ENCODE measurements around the gene HIBADH. TPM values are rescaled to one million over a fixed set of nuclear protein-coding genes. Genes with fewer than 3 reads are reported as not detected.
A peak's percentile ranks its signal among the peaks of the same experiment; 100 is the strongest.

Gene HIBADH
- total RNA-seq, 2 experiments from 2014 or later: 21.9 to 22.6 TPM

DNA sequence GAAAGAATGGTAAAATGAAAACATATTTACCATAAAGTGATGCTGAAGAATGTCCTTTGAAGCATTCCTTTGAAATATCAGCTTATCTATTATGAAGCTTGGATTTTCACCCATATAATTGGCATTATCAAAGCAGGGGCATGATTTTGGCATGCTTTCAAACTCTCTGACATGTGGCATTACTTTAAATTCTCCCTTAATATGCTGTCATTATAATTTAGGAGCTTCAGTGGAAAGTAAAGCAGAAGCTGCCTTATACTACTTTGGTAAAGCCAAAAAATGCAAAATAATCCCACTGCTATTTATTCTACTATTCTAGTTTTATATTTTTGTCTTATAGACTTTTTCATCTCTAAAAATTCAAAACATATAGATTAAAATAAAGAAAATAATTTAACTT is 28.0 kb upstream of the HIBADH start:
- DNase-seq: no peak

DNA sequence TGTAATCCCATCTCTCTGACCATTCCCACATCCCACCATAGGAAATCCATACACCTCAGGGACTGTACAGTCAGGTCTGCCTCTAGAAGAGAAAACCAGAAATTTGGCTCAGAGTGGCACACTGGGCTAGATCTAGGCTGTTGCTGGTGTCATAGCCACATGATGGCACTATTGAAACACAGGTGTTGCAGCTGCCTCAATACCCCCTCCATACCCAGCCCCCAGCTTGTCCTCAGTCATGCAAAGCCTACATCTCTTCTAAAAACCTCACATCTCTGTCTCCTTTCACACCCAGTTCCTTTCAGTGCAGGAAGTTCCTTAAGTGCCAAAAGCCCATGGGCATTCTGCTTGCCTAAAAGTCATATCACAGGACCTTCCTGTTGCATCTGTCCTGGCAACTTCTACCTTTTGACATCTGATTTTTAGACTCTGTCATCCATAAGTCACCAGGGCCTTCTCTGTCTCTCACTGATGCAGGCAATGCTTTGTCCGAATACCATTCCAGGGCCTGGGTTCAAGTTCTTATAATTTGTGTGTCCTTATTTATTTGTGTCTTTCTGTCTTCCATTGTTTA is 27.0 kb upstream of the HIBADH start:
- peaks cover 4% of the 10 kb centered on the region for H3K36me3 Mint-ChIP-seq
- DNase-seq: peak; percentile 24
- CTCF ChIA-PET: no interaction called here
- POLR2A ChIA-PET: no interaction called here
- peaks cover 11% of the 10 kb centered on the region for H3K27me3 Mint-ChIP-seq
- H3K4me1 Mint-ChIP-seq (ENCODE audit: low read depth): no peaks in the 10 kb centered on the region
- H3K4me3 Mint-ChIP-seq: no peak overlapping the region
- peaks cover 7% of the 10 kb centered on the region for H3K9me3 Mint-ChIP-seq
- intact Hi-C loops (cut with micrococcal nuclease): loop anchor here (1.0 to 10.0 kb wide), 3 partner anchors 95 to 333 kb away; no protein-coding TSS in a partner anchor
- no peak overlapping the region for H3K27ac Mint-ChIP-seq

More for the DNA sequence above, 28.0 kb upstream of the HIBADH start:
- Mint-ChIP-seq H3K36me3 (peaks cover 4% of the 10 kb centered on the region), H3K4me3 (no peak overlapping the region), H3K27ac (no peak overlapping the region), H3K27me3 (peaks cover 11% of the 10 kb centered on the region), H3K9me3 (peaks cover 7% of the 10 kb centered on the region), H3K4me1 (ENCODE audit: low read depth) (no peaks in the 10 kb centered on the region)
- intact Hi-C loops (cut with micrococcal nuclease): loop anchor here (5.0 kb wide), 1 partner anchor 332 kb away; no protein-coding TSS in a partner anchor
- ChIA-PET CTCF (no interaction called here), POLR2A (no interaction called here)

DNA sequence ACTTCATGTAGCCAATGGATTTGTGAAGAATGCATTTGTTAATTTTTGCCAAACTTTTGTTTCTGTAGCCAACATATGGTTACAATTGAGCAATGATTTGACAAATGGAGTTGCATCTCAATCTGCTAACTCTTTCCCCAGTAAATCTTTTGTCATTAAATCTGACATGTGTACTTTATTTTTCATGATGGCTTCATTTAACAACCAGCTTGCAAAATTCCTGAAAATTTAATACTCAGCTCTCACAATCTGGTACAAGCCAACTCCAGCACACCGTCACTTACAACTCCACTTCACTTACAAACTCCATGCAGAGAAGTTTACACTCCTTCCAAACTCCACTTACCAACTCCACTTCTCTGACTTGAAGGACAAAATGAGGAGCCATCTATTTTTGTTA is 26.5 kb upstream of the HIBADH start:
- no peaks in the 10 kb centered on the region for H3K4me1 Mint-ChIP-seq (ENCODE audit: low read depth)
- intact Hi-C loops (cut with micrococcal nuclease): loop anchor here (1.0 to 10.0 kb wide), 2 partner anchors 95 to 236 kb away; no protein-coding TSS in a partner anchor
- CTCF ChIA-PET: no interaction called here

DNA sequence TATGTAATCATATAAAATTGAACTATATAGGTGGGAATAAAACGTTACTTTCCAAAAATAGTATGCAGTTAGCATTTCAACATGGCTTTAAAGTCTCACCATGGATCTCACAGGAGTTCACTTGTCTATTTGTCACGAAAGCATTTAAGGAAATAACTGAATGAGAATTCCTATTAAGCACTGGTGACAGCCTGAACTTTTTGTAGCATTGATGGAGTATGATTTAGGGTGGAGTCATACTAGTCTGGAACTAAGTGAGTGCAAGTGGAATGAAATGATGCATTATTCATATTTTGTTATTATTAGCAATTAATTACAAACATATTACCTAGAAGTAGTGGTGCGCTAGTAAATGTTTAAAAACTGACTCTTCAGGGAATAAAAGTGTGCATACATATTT is 26.0 kb upstream of the HIBADH start:
- POLR2A ChIA-PET: no interaction called here
- Mint-ChIP-seq H3K4me3 (no peak overlapping the region), H3K4me1 (ENCODE audit: low read depth) (no peaks in the 10 kb centered on the region), H3K27me3 (peaks cover 11% of the 10 kb centered on the region), H3K9me3 (peaks cover 7% of the 10 kb centered on the region), H3K36me3 (peaks cover 4% of the 10 kb centered on the region), H3K27ac (no peak overlapping the region)
- DNase-seq: no peak
- CTCF ChIA-PET: no interaction called here
- intact Hi-C loops (cut with micrococcal nuclease): loop anchor here (1.0 to 10.0 kb wide), 2 partner anchors 96 to 236 kb away; no protein-coding TSS in a partner anchor

More for the DNA sequence above, 26.5 kb upstream of the HIBADH start:
- peaks cover 4% of the 10 kb centered on the region for H3K36me3 Mint-ChIP-seq
- H3K9me3 Mint-ChIP-seq: peaks cover 7% of the 10 kb centered on the region
- POLR2A ChIA-PET: no interaction called here
- peaks cover 11% of the 10 kb centered on the region for H3K27me3 Mint-ChIP-seq
- H3K27ac Mint-ChIP-seq: no peak overlapping the region
- DNase-seq: no peak
- H3K4me3 Mint-ChIP-seq: no peak overlapping the region

DNA sequence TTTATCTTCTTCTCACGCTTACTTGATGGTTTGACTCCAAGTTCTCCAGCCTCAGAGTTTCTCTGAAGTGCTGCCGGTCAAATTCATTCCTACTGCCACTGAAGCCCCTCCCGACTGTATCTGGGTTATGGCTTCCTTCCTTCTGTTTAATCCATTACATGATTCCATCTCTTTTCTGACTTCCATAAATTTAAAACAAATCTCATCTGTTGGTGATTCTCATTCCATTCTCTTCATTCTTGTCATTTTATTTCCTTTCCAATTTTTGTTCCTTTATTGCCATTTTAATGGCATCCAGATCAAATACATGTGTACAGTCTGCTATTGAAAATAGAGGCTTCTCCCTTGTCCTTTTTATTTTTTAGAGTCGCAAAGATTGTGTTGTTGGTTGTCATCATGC is 25.4 kb upstream of the HIBADH start:
- peaks cover 4% of the 10 kb centered on the region for H3K36me3 Mint-ChIP-seq
- H3K9me3 Mint-ChIP-seq: peaks cover 7% of the 10 kb centered on the region
- ChIA-PET CTCF (no interaction called here), POLR2A (no interaction called here)
- DNase-seq: no peak
- no peaks in the 10 kb centered on the region for H3K4me1 Mint-ChIP-seq (ENCODE audit: low read depth)
- no peak overlapping the region for H3K4me3 Mint-ChIP-seq
- intact Hi-C loops (cut with micrococcal nuclease): loop anchor here (10.0 kb wide), 1 partner anchor 237 kb away; no protein-coding TSS in a partner anchor
- peaks cover 11% of the 10 kb centered on the region for H3K27me3 Mint-ChIP-seq
- no peak overlapping the region for H3K27ac Mint-ChIP-seq

DNA sequence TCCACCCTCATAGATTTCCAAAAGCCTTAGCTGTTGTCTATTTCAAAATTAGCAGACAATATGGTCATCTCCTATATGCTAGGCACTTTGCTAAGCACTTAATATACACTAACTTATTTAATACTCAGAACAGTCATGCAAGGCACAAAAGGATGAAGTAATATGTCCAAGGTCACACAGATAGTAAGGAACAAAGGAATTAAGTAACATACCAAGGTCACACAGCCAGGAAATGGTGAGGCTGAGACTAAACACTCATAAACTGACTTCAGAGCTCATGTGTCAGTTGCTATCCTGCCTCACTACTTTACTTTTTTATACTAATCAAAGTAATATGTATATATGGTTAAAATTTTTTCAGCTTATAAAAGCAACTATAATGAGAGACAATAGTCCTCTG is 23.6 kb upstream of the HIBADH start:
- H3K36me3 Mint-ChIP-seq: peaks cover 4% of the 10 kb centered on the region
- ChIA-PET CTCF (no interaction called here), POLR2A (no interaction called here)
- peaks cover 7% of the 10 kb centered on the region for H3K9me3 Mint-ChIP-seq
- H3K27me3 Mint-ChIP-seq: peaks cover 10% of the 10 kb centered on the region
- no peaks in the 10 kb centered on the region for H3K4me1 Mint-ChIP-seq (ENCODE audit: low read depth)
- H3K4me3 Mint-ChIP-seq: no peak overlapping the region
- H3K27ac Mint-ChIP-seq: no peak overlapping the region
- intact Hi-C loops (cut with micrococcal nuclease): loop anchor here (10.0 kb wide), 1 partner anchor 238 kb away; no protein-coding TSS in a partner anchor
- no peak for DNase-seq

DNA sequence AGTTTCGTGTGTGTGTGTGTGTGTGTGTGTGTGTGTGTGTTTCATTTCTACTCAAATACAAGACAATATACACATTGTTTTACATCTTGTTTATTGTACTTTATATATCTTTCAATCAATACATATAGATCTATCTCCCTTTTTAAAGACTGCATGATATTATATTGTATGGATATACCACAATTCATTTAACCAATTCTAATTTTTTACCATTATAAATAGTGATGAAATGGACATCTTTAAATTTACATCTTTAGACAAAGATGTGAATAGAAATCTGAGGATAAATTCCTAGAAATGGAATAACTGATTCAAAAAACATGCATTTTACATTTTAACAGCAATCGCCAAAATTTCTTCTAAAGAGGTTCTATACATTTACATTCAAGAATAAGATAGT is 23.2 kb upstream of the HIBADH start:
- intact Hi-C loops (cut with micrococcal nuclease): loop anchor here (10.0 kb wide), 1 partner anchor 239 kb away; no protein-coding TSS in a partner anchor
- H3K36me3 Mint-ChIP-seq: peaks cover 4% of the 10 kb centered on the region
- no peak for DNase-seq
- no peak overlapping the region for H3K27ac Mint-ChIP-seq
- ChIA-PET CTCF (no interaction called here), POLR2A (no interaction called here)
- H3K4me3 Mint-ChIP-seq: no peak overlapping the region
- no peaks in the 10 kb centered on the region for H3K4me1 Mint-ChIP-seq (ENCODE audit: low read depth)
- H3K27me3 Mint-ChIP-seq: peaks cover 10% of the 10 kb centered on the region
- peaks cover 7% of the 10 kb centered on the region for H3K9me3 Mint-ChIP-seq

DNA sequence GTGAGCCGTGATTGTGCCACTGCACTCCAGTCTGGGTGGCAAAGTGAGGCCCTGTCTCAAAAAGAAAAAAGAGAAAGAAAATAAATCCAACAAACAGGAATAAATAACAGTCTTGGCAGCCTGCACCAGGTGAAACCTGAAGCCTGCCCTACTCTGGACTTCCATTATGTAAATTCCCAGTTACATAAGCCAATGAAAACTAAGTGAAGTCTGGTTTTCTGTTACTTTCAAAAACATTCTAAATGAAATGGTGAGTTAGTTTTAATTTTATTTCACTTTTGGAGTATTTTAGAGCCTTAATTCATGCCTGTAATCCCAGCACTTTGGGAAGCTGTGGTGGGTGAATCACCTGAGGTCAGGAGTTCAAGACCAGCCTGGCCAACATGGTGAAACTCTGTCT is 22.5 kb upstream of the HIBADH start:
- Mint-ChIP-seq H3K27me3 (peaks cover 10% of the 10 kb centered on the region), H3K27ac (no peak overlapping the region), H3K4me3 (no peak overlapping the region), H3K9me3 (peaks cover 7% of the 10 kb centered on the region), H3K36me3 (peaks cover 4% of the 10 kb centered on the region), H3K4me1 (ENCODE audit: low read depth) (no peaks in the 10 kb centered on the region)
- intact Hi-C loops (cut with micrococcal nuclease): loop anchor here (10.0 kb wide), 1 partner anchor 240 kb away; no protein-coding TSS in a partner anchor
- DNase-seq: no peak
- CTCF ChIA-PET: no interaction called here
- POLR2A ChIA-PET: no interaction called here

DNA sequence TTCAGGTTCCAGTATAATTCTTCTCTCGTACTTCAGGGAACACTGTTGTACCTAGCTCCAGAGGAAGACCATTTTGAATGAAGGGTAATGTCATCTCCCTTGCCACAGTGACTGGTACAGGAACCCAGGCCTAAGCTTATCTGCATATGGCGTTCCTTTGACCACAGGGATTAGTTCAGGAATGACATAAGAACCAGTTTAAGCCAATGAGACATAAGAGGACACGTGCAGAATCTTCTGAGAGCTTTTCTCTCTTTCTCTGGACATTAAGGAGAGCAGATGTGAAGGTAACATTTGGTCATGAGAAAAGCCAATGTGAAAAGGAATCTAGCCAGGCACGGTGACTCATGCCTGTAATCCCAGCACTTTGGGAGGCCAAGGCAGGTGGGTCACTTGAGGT is 21.8 kb upstream of the HIBADH start:
- POLR2A ChIA-PET: no interaction called here
- CTCF ChIA-PET: interaction anchor here (0.7 kb wide), 1 partner anchor 217 kb away, joined by 3 read pairs; no protein-coding TSS in a partner anchor
- peaks cover 7% of the 10 kb centered on the region for H3K9me3 Mint-ChIP-seq

DNA sequence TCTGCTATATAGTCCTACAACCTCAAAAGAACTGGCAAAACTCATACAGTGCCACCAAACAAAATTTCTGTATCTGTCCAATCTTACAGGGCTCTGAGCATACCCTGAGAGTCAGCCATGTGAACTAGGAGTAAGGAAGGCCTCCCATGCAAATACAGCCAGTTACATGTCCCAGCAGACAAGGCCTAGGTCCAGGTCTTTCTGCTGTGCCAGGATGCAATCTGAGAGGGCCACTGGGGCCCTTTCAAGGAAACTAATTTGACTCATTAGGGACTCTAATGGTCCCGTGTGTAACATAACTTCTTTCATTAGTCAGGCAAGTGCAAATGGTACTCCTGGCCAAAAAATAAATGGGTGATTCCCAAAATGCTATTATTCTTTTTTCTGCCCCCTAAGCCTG is 17.9 kb upstream of the HIBADH start:
- H3K4me1 Mint-ChIP-seq (ENCODE audit: low read depth): peaks cover 6% of the 10 kb centered on the region
- no peak overlapping the region for H3K27ac Mint-ChIP-seq
- H3K9me3 Mint-ChIP-seq: no peaks in the 10 kb centered on the region
- no peaks in the 10 kb centered on the region for H3K36me3 Mint-ChIP-seq
- POLR2A ChIA-PET: no interaction called here
- no peak for DNase-seq
- CTCF ChIA-PET: no interaction called here
- no peak overlapping the region for H3K4me3 Mint-ChIP-seq
- no peaks in the 10 kb centered on the region for H3K27me3 Mint-ChIP-seq
- intact Hi-C loops (cut with micrococcal nuclease): loop anchor here (10.0 kb wide), 1 partner anchor 244 kb away; no protein-coding TSS in a partner anchor

More for the DNA sequence above, 21.8 kb upstream of the HIBADH start:
- intact Hi-C loops (cut with micrococcal nuclease): loop anchor here (10.0 kb wide), 1 partner anchor 240 kb away; no protein-coding TSS in a partner anchor
- no peak overlapping the region for H3K4me3 Mint-ChIP-seq
- DNase-seq: no peak
- no peak overlapping the region for H3K27ac Mint-ChIP-seq
- peaks cover 10% of the 10 kb centered on the region for H3K27me3 Mint-ChIP-seq
- H3K4me1 Mint-ChIP-seq (ENCODE audit: low read depth): no peaks in the 10 kb centered on the region
- peaks cover 4% of the 10 kb centered on the region for H3K36me3 Mint-ChIP-seq

DNA sequence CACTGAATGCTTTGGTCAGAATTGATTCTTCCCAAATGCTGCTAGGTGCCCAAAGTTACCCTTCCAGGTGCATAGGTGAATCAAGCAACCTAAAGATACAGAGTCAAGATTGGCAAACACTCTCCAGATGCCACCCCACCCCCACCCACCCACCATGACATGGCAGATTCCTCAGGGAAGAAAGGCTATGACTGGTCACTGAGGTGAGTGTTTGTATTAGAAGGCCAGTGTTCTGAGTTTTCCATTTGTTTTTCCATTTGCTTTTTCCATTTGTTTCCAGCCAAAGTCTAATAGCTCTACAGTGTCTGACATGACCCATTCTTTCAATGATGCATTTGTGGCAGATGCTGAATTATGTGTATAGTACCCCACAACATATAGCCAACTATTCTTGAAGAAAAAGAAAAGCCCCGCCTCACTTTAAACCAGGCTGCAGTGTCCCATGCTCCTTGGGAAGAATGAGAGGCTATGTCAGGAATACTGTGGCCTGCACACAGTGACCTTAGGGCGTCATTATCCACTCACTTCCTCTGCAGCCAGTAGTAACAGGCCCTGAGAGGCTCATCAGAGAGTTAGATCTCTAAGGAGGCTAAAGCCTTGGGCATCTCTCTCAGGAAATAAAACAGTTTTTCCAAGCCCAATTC is 16.1 kb upstream of the HIBADH start:
- H3K9me3 Mint-ChIP-seq: no peaks in the 10 kb centered on the region

DNA sequence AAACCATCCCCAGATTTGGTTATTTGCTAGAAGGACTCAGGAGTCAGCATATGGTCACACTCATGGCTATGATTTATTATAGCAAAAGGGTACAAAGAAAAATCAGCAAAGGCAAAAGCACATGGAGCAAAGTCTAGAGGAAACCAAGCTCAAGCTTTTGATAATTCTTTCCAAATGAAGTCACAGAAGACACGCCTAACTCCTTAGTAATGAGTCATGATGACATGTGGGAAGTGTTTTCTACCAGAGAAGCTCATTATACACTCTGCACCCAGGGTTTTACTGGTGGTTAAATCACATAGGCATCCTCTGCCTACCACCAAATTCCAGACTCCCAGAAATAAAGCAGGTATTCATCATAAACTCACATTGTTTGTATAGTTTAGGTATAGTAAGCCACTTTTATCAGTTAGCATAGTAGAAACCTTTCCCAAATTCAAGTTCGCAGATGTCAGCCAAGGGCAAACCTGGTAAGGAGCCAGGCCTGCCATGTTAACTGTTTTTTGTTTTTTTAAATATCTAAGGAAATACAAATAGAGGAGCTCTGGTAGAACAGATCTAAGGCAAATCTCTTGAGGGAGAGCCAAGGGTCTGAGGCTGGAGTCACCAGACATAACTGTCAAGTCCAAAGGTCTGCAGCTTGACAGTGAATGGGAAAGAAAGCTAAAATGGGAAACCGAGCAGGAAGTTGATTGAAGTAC is 15.4 kb upstream of the HIBADH start:
- H3K4me1 Mint-ChIP-seq (ENCODE audit: low read depth): peaks cover 6% of the 10 kb centered on the region
- intact Hi-C loops (cut with micrococcal nuclease): no loop called here
- H3K27me3 Mint-ChIP-seq: no peaks in the 10 kb centered on the region
- H3K36me3 Mint-ChIP-seq: no peaks in the 10 kb centered on the region
- DNase-seq: no peak
- no peak overlapping the region for H3K27ac Mint-ChIP-seq
- ChIA-PET POLR2A (no interaction called here), CTCF (no interaction called here)
- no peak overlapping the region for H3K4me3 Mint-ChIP-seq
- H3K9me3 Mint-ChIP-seq: no peaks in the 10 kb centered on the region

More for the DNA sequence above, 16.1 kb upstream of the HIBADH start:
- CTCF ChIA-PET: no interaction called here
- Mint-ChIP-seq H3K36me3 (no peaks in the 10 kb centered on the region), H3K4me1 (ENCODE audit: low read depth) (peaks cover 6% of the 10 kb centered on the region), H3K4me3 (no peak overlapping the region), H3K27ac (no peak overlapping the region), H3K27me3 (no peaks in the 10 kb centered on the region)
- intact Hi-C loops (cut with micrococcal nuclease): no loop called here
- POLR2A ChIA-PET: no interaction called here
- DNase-seq: no peak
